ENCODE data around the gene ABCG1.

ABCG1 gene

GRCh38 chr21:42285569-42286245 lies 66.8 kb downstream of the ABCG1 start:
- H3K9ac ChIP-seq = no peak overlapping the region
- H3K9me3 ChIP-seq (ENCODE audit: control insufficient read depth, low read length) = no peaks in the 10 kb centered on the region
- H2AFZ ChIP-seq = no peak overlapping the region
- TF ChIP-seq CTCF (IDR thresholded peaks at IDR 0.05) = no peak
- H3K27ac ChIP-seq = no peak overlapping the region
- H3K27me3 ChIP-seq (ENCODE audit: control insufficient read depth, insufficient read depth, low read length) = no peaks in the 10 kb centered on the region
- no peak overlapping the region for H3K4me3 ChIP-seq (ENCODE audit: low read depth, low read length)
- H3K36me3 ChIP-seq (ENCODE audit: control insufficient read depth, insufficient read depth, low read length) = no peaks in the 10 kb centered on the region
- H3K4me1 ChIP-seq = no peaks in the 10 kb centered on the region
- H3K4me2 ChIP-seq (ENCODE audit: low read length) = no peak overlapping the region
- no peaks in the 10 kb centered on the region for H3K79me2 ChIP-seq

GRCh38 chr21:42286416-42286815 lies 67.5 kb downstream of the ABCG1 start:
- H3K9ac ChIP-seq = no peak overlapping the region
- H3K9me3 ChIP-seq (ENCODE audit: control insufficient read depth, low read length) = no peaks in the 10 kb centered on the region
- H3K27me3 ChIP-seq (ENCODE audit: control insufficient read depth, insufficient read depth, low read length) = no peaks in the 10 kb centered on the region
- no peak overlapping the region for H3K4me3 ChIP-seq (ENCODE audit: low read depth, low read length)
- H3K4me1 ChIP-seq = no peaks in the 10 kb centered on the region
- no peak overlapping the region for H3K4me2 ChIP-seq (ENCODE audit: low read length)
- no peaks in the 10 kb centered on the region for H3K36me3 ChIP-seq (ENCODE audit: control insufficient read depth, insufficient read depth, low read length)
- no peak overlapping the region for H3K27ac ChIP-seq
- no peak for TF ChIP-seq CTCF (IDR thresholded peaks at IDR 0.05)
- no peaks in the 10 kb centered on the region for H3K79me2 ChIP-seq
- no peak overlapping the region for H2AFZ ChIP-seq

- H3K9ac ChIP-seq = no peak overlapping the region
- H3K79me2 ChIP-seq = no peaks in the 10 kb centered on the region
- H3K4me2 ChIP-seq (ENCODE audit: low read length) = no peak overlapping the region
- TF ChIP-seq CTCF (IDR thresholded peaks at IDR 0.05) = no peak
- no peak overlapping the region for H3K4me3 ChIP-seq (ENCODE audit: low read depth, low read length)
- H3K27ac ChIP-seq = no peak overlapping the region
- no peaks in the 10 kb centered on the region for H3K9me3 ChIP-seq (ENCODE audit: control insufficient read depth, low read length)
- H3K27me3 ChIP-seq (ENCODE audit: control insufficient read depth, insufficient read depth, low read length) = no peaks in the 10 kb centered on the region
- no peaks in the 10 kb centered on the region for H3K36me3 ChIP-seq (ENCODE audit: control insufficient read depth, insufficient read depth, low read length)
- no peak overlapping the region for H2AFZ ChIP-seq
- no peaks in the 10 kb centered on the region for H3K4me1 ChIP-seq
These were observed 68.5 kb downstream of the ABCG1 start for GRCh38 chr21:42287193-42288083.

GRCh38 chr21:42288962-42289361 lies 70.0 kb downstream of the ABCG1 start:
- no peaks in the 10 kb centered on the region for H3K36me3 ChIP-seq (ENCODE audit: control insufficient read depth, insufficient read depth, low read length)
- TF ChIP-seq CTCF (IDR thresholded peaks at IDR 0.05) = no peak
- no peaks in the 10 kb centered on the region for H3K4me1 ChIP-seq
- no peaks in the 10 kb centered on the region for H3K79me2 ChIP-seq
- H3K9me3 ChIP-seq (ENCODE audit: control insufficient read depth, low read length) = no peaks in the 10 kb centered on the region
- no peak overlapping the region for H3K4me3 ChIP-seq (ENCODE audit: low read depth, low read length)
- no peak overlapping the region for H3K27ac ChIP-seq
- no peak overlapping the region for H3K4me2 ChIP-seq (ENCODE audit: low read length)
- no peaks in the 10 kb centered on the region for H3K27me3 ChIP-seq (ENCODE audit: control insufficient read depth, insufficient read depth, low read length)
- H2AFZ ChIP-seq = no peak overlapping the region
- no peak overlapping the region for H3K9ac ChIP-seq

Data from parathyroid adenoma (tissue), 2 donors.